ENCODE results near the gene IGSF10. TPM values are rescaled to one million over a fixed set of nuclear protein-coding genes. Genes with fewer than 3 reads are reported as not detected.

The IGSF10 gene
- total and polyA plus RNA-seq, 12 donors: 0.93 to 3.9 (median 1.7) TPM

GRCh38 chr3:151421938-151422337, 38.9 kb downstream of the IGSF10 start:
- peaks cover 0 to 8% (median 0%) of the 10 kb centered on the region in 9 donors for H3K4me1 ChIP-seq
- DNase-seq (no peak), ATAC-seq (no peak)
- H3K27me3 ChIP-seq: no peaks in the 10 kb centered on the region
- WGBS, 2 donors: 75 to 81% methylated on average over 4 of the region's 4 CpGs
- H3K4me3 ChIP-seq: no peak overlapping the region
- H3K9me3 ChIP-seq: no peaks in the 10 kb centered on the region
- H3K27ac ChIP-seq: no peak overlapping the region
- no peaks in the 10 kb centered on the region for H3K36me3 ChIP-seq
- intact Hi-C loops (cut with DNase I): no loop called here
- TF ChIP-seq, protein P1, sequence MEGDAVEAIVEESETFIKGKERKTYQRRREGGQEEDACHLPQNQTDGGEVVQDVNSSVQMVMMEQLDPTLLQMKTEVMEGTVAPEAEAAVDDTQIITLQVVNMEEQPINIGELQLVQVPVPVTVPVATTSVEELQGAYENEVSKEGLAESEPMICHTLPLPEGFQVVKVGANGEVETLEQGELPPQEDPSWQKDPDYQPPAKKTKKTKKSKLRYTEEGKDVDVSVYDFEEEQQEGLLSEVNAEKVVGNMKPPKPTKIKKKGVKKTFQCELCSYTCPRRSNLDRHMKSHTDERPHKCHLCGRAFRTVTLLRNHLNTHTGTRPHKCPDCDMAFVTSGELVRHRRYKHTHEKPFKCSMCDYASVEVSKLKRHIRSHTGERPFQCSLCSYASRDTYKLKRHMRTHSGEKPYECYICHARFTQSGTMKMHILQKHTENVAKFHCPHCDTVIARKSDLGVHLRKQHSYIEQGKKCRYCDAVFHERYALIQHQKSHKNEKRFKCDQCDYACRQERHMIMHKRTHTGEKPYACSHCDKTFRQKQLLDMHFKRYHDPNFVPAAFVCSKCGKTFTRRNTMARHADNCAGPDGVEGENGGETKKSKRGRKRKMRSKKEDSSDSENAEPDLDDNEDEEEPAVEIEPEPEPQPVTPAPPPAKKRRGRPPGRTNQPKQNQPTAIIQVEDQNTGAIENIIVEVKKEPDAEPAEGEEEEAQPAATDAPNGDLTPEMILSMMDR (IDR thresholded peaks at IDR 0.05): no peak

GRCh38 chr3:151419806-151420205, 41.1 kb downstream of the IGSF10 start:
- ATAC-seq (no peak), DNase-seq (no peak)
- TF ChIP-seq, protein P1 (IDR thresholded peaks at IDR 0.05): no peak
- Histone ChIP-seq H3K9me3 (no peaks in the 10 kb centered on the region), H3K4me1 (no peaks in the 10 kb centered on the region), H3K27me3 (no peaks in the 10 kb centered on the region), H3K4me3 (no peak overlapping the region), H3K36me3 (no peaks in the 10 kb centered on the region), H3K27ac (no peak overlapping the region)
- WGBS, 2 donors: 74 to 82% methylated on average over 6 of the region's 6 CpGs
- intact Hi-C loops (cut with DNase I): no loop called here

DNA sequence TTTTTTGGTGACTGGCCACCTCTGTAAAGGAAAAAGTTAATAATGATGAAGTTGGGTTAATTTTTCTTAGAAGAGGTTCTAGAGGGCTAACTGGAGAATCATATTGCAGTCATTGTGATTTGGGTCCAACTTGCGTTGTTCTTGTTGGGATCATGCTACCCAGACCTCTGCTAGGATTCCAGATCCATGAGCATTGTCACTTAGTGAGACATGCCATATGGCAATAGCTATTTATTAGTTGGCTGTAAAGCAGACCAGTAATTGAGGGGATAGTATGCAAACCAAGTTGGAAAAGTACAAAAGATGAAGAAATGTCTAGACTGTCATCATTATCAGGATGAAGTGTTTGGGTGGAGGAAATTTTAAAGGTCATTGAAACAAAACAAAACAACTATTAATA, 45.6 kb downstream of the IGSF10 start:
- no peak for ATAC-seq
- TF ChIP-seq, protein P1 (IDR thresholded peaks at IDR 0.05): no peak
- WGBS, 2 donors: 46 to 74% methylated on average over 1 of the region's 1 CpG

GRCh38 chr3:151412989-151413388, 47.9 kb downstream of the IGSF10 start:
- Histone ChIP-seq H3K36me3 (no peaks in the 10 kb centered on the region), H3K4me1 (no peaks in the 10 kb centered on the region), H3K4me3 (no peak overlapping the region), H3K27me3 (no peaks in the 10 kb centered on the region), H3K9me3 (peaks cover 0 to 4% (median 0%) of the 10 kb centered on the region in 11 donors), H3K27ac (no peak overlapping the region)
- TF ChIP-seq, protein P1 (IDR thresholded peaks at IDR 0.05): no peak
- ATAC-seq (no peak), DNase-seq (no peak)
- 78 to 88% methylated on average over 5 of the region's 5 CpGs for WGBS, 2 donors
- intact Hi-C loops (cut with DNase I): no loop called here

More for the DNA sequence above, 45.6 kb downstream of the IGSF10 start:
- H3K36me3 ChIP-seq: no peaks in the 10 kb centered on the region
- DNase-seq: no peak
- H3K27ac ChIP-seq: no peak overlapping the region
- no peaks in the 10 kb centered on the region for H3K27me3 ChIP-seq
- H3K9me3 ChIP-seq: peaks cover 0 to 4% (median 0%) of the 10 kb centered on the region in 11 donors
- no peaks in the 10 kb centered on the region for H3K4me1 ChIP-seq
- no peak overlapping the region for H3K4me3 ChIP-seq
- intact Hi-C loops (cut with DNase I): no loop called here

Other genes with a start within 250 kb of the IGSF10 start
- gene P2RY14, start 182.5 kb downstream of the IGSF10 start, total RNA-seq: 1 to 10 TPM; 1.5 to 5.3 (median 2.7) TPM
- 1 to 10 TPM in 1 of 2 donors, under 1 TPM in 1; 0.72 to 4.0 TPM for gene P2RY14, start 182.5 kb downstream of the IGSF10 start, polyA plus RNA-seq
- gene GPR87, start 144.2 kb downstream of the IGSF10 start, total RNA-seq: not detected
- gene GPR87, start 144.2 kb downstream of the IGSF10 start, polyA plus RNA-seq: under 1 TPM in 1 of 2 donors, not detected in 1; 0.01 TPM
- gene P2RY13, start 131.5 kb downstream of the IGSF10 start, total RNA-seq: 1 to 10 TPM in 2 of 10 donors, under 1 TPM in 8; 0.26 to 4.9 (median 0.44) TPM
- under 1 TPM; 0.14 to 0.15 TPM for gene P2RY13, start 131.5 kb downstream of the IGSF10 start, polyA plus RNA-seq
- 1 to 10 TPM in 4 of 10 donors, under 1 TPM in 5, not detected in 1; 0.33 to 3.1 (median 0.81) TPM for gene P2RY12, start 76.3 kb downstream of the IGSF10 start, total RNA-seq
- under 1 TPM; 0.33 to 0.37 TPM for gene P2RY12, start 76.3 kb downstream of the IGSF10 start, polyA plus RNA-seq